Hepatocyte (in vitro differentiated cells): ENCODE data around the gene KLK2.

Source experiments
- EZH2 ChIP-seq: fragments of 200-600 bp; sonication (generic); IDR thresholded peaks from 2 replicates; pipeline ENCODE4 v1.6.1; 2016; ENCODE audit warnings: antibody characterized with exemption, mild to moderate bottlenecking, borderline replicate concordance
- TF ChIP-seq, protein P1 (sequence below): fragments of 200-600 bp; sonication (generic); IDR thresholded peaks from 2 replicates; pipeline ENCODE4 v1.5.1; 2016; ENCODE audit warnings: antibody characterized with exemption, mild to moderate bottlenecking; ENCODE audit not compliant: poor library complexity

GRCh38 chr19:50893047-50893736 is 20.0 kb downstream of the KLK2 start:
- TF ChIP-seq, protein P1, sequence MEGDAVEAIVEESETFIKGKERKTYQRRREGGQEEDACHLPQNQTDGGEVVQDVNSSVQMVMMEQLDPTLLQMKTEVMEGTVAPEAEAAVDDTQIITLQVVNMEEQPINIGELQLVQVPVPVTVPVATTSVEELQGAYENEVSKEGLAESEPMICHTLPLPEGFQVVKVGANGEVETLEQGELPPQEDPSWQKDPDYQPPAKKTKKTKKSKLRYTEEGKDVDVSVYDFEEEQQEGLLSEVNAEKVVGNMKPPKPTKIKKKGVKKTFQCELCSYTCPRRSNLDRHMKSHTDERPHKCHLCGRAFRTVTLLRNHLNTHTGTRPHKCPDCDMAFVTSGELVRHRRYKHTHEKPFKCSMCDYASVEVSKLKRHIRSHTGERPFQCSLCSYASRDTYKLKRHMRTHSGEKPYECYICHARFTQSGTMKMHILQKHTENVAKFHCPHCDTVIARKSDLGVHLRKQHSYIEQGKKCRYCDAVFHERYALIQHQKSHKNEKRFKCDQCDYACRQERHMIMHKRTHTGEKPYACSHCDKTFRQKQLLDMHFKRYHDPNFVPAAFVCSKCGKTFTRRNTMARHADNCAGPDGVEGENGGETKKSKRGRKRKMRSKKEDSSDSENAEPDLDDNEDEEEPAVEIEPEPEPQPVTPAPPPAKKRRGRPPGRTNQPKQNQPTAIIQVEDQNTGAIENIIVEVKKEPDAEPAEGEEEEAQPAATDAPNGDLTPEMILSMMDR, result no peak
- TF ChIP-seq EZH2, result no peak
